HCT116 (cell line): ENCODE results near the gene SCN2A. TPM values are rescaled to one million over a fixed set of nuclear protein-coding genes. Genes with fewer than 3 reads are reported as not detected.

Experiments used
- ATAC-seq: fragments of 200-7000 bp; cut with Tn5 transposase; 2 replicates; pipeline ENCODE4 v1.9.1; 2020; ENCODE audit warnings: mild to moderate bottlenecking, moderate library complexity
- BruUV-seq: library from RNA; stranded (reverse); fragments of 400-500 nt; replicated peaks from 2 replicates; lab custom pipeline; 2021; lab: Mats Ljungman, UMichigan
- CTCF ChIA-PET: fragments of 300-600 bp; sonication (Branson Sonifier 250); formaldehyde crosslinking; loops from one replicate; lab custom pipeline; 2021; ENCODE audit warnings: antibody characterized with exemption; lab: Charles Lee
- POLR2A ChIA-PET: fragments of 300-600, 350-600 bp; sonication (Branson Sonifier 250); formaldehyde crosslinking; loops from one replicate; lab custom pipeline; 2021; ENCODE audit warnings: antibody characterized with exemption; lab: Charles Lee
- RAD21 ChIA-PET, 2 experiments: fragments of 300-600 bp; sonication (Branson Sonifier 250); formaldehyde crosslinking; loops; one replicate each; lab custom pipeline; 2023; ENCODE audit warnings: low total read pairs in 2 of 2; ENCODE audit not compliant: uncharacterized antibody in 2 of 2, unreplicated experiment in 2 of 2, low non-redundant PET in 1 of 2; lab: Charles Lee
- DNase-seq: peaks from one replicate; pipeline ENCODE4 v3.0.0-alpha.2; 2010; ENCODE audit warnings: low read depth, low spot score
- H2AFZ ChIP-seq: fragments of 200-600 bp; shearing (Covaris generic), sonication (generic); 2 replicates; pipeline ENCODE4 v1.6.1; 2017; ENCODE audit warnings: low read depth, mixed run types, mixed read lengths, antibody characterized with exemption, low read length; ENCODE audit not compliant: poor library complexity, severe bottlenecking
- H3K27ac ChIP-seq: 2 replicates; pipeline ENCODE4 v1.5.1; 2012; ENCODE audit warnings: low read depth, low read length
- H3K27me3 ChIP-seq: fragments of 200-600 bp; sonication (generic); 2 replicates; pipeline ENCODE4 v1.6.1; 2016; ENCODE audit warnings: mixed run types, low read length, mixed read lengths; ENCODE audit not compliant: insufficient read depth
- H3K36me3 ChIP-seq, 2 experiments: fragments of 200-500 bp in 1 of 2; fragments of 200-600 bp in 1 of 2; sonication (Bioruptor generic) in 1 of 2; sonication (generic) in 1 of 2; 2 replicates each; pipeline versions ENCODE4 v1.5.1 to v1.6.1; 2014 to 2016; ENCODE audit warnings: low read length in 2 of 2, inconsistent platforms in 1 of 2, mixed read lengths in 1 of 2, mixed run types in 1 of 2; ENCODE audit not compliant: insufficient read depth in 2 of 2, control insufficient read depth in 1 of 2
- H3K4me1 ChIP-seq, 2 experiments: fragments of 200-600 bp in 1 of 2; sonication (generic) in 1 of 2; 2 replicates each; pipeline versions ENCODE4 v1.5.1 to v1.6.1; 2012 to 2017; ENCODE audit warnings: low read length in 2 of 2, inconsistent platforms in 1 of 2, mild to moderate bottlenecking in 1 of 2, mixed read lengths in 1 of 2, mixed run types in 1 of 2, moderate library complexity in 1 of 2; ENCODE audit not compliant: insufficient read depth in 2 of 2, control insufficient read depth in 1 of 2
- H3K4me2 ChIP-seq: fragments of 200-600 bp; sonication (generic); 2 replicates; pipeline ENCODE4 v1.6.1; 2017; ENCODE audit warnings: mixed run types, low read length, mixed read lengths
- H3K4me3 ChIP-seq, 2 experiments: fragments of 200-600 bp in 1 of 2; sonication (generic) in 1 of 2; replicated peaks in 1 of 2; 2 replicates each; pipeline ENCODE4 v1.5.1; 2011 to 2016; ENCODE audit warnings: low read length in 2 of 2, control low read depth in 1 of 2, low read depth in 1 of 2, mild to moderate bottlenecking in 1 of 2, mixed read lengths in 1 of 2, mixed run types in 1 of 2
- H3K79me2 ChIP-seq: fragments of 200-600 bp; sonication (generic); 2 replicates; pipeline ENCODE4 v1.6.1; 2017; ENCODE audit warnings: mild to moderate bottlenecking, mixed run types, low read length, moderate library complexity, mixed read lengths; ENCODE audit not compliant: insufficient read depth
- H3K9ac ChIP-seq: fragments of 200-600 bp; sonication (generic); 2 replicates; pipeline ENCODE4 v1.6.1; 2016; ENCODE audit warnings: low read length, mixed read lengths
- H3K9me2 ChIP-seq: fragments of 200-600 bp; sonication (generic), shearing (Covaris generic); 2 replicates; pipeline ENCODE4 v1.6.1; 2017; ENCODE audit warnings: mixed run types, mild to moderate bottlenecking, moderate library complexity; ENCODE audit not compliant: insufficient read depth
- H3K9me3 ChIP-seq, 2 experiments: fragments of 200-500 bp in 1 of 2; fragments of 200-600 bp in 1 of 2; sonication (Bioruptor generic) in 1 of 2; sonication (generic) in 1 of 2; 2 replicates each; pipeline ENCODE4 v1.6.1; 2014 to 2017; ENCODE audit warnings: low read length in 2 of 2, mixed read lengths in 2 of 2, inconsistent platforms in 1 of 2, low read depth in 1 of 2, mild to moderate bottlenecking in 1 of 2, mixed run types in 1 of 2, moderate library complexity in 1 of 2; ENCODE audit not compliant: control insufficient read depth in 1 of 2, insufficient read depth in 1 of 2
- H4K20me1 ChIP-seq: fragments of 200-600 bp; sonication (generic), shearing (Covaris generic); 2 replicates; pipeline ENCODE4 v1.6.1; 2017; ENCODE audit warnings: mixed run types, mild to moderate bottlenecking, moderate library complexity; ENCODE audit not compliant: insufficient read depth
- CBX3 ChIP-seq: IDR thresholded peaks from 2 replicates; pipeline ENCODE4 v1.6.1; 2012; ENCODE audit warnings: low read depth
- EGR1 ChIP-seq: IDR thresholded peaks from 2 replicates; pipeline ENCODE4 v1.6.1; 2012; ENCODE audit warnings: low read depth
- ELF1 ChIP-seq: IDR thresholded peaks from 2 replicates; pipeline ENCODE4 v1.6.1; 2012; ENCODE audit warnings: low read depth, borderline replicate concordance
- FOSL1 ChIP-seq: IDR thresholded peaks from 2 replicates; pipeline ENCODE4 v1.6.1; 2012; ENCODE audit warnings: low read depth
- MAX ChIP-seq: IDR thresholded peaks from 2 replicates; pipeline ENCODE4 v1.6.1; 2012
- REST ChIP-seq: IDR thresholded peaks from 2 replicates; pipeline ENCODE4 v1.6.1; 2012; ENCODE audit warnings: low read depth
- SP1 ChIP-seq: IDR thresholded peaks from 2 replicates; pipeline ENCODE4 v1.6.1; 2012; ENCODE audit warnings: low read depth
- TCF7L2 ChIP-seq: IDR thresholded peaks from 2 replicates; pipeline ENCODE4 v1.7.0; 2011; ENCODE audit warnings: borderline replicate concordance, inconsistent platforms; ENCODE audit not compliant: insufficient read depth, insufficient read length; ENCODE audit errors: extremely low read depth
- YY1 ChIP-seq: IDR thresholded peaks from 2 replicates; pipeline ENCODE4 v1.6.1; 2011; ENCODE audit warnings: low read length, low read depth, moderate library complexity, mild to moderate bottlenecking; ENCODE audit not compliant: insufficient replicate concordance; ENCODE audit errors: extremely low read depth
- ZBTB33 ChIP-seq: IDR thresholded peaks from 2 replicates; pipeline ENCODE4 v1.6.1; 2011; ENCODE audit warnings: mild to moderate bottlenecking, low read length, moderate library complexity; ENCODE audit not compliant: insufficient replicate concordance; ENCODE audit errors: extremely low read depth
- ZFX ChIP-seq: fragments of 450-650 bp; IDR thresholded peaks from 2 replicates; pipeline ENCODE4 v1.6.1; 2017
- ZNF274 ChIP-seq: fragments of 200-500 bp; sonication (Bioruptor generic); IDR thresholded peaks from 2 replicates; pipeline ENCODE4 v1.6.1; 2014; ENCODE audit warnings: mild to moderate bottlenecking, low read depth, low read length, inconsistent platforms
- intact Hi-C: fragments of 100-400 bp; cut with micrococcal nuclease; formaldehyde crosslinking; loops from 2 replicates; pipeline ENCODE4 v1.10.0; 2022
- total RNA-seq: library from RNA; stranded (reverse); gene quantifications from one replicate; pipeline ENCODE4 v1.2.1, GENCODE V29; 2021; ENCODE audit not compliant: unreplicated experiment

Gene SCN2A
- total RNA-seq, 1 experiment from 2014 or later, result 0.25 TPM

- 0 out of 2 replicates have a peak, but pooled peaks cover 7% of the 10 kb centered on the region for H3K27me3 ChIP-seq
- H3K36me3 ChIP-seq, result no peaks in the 10 kb centered on the region
- no peaks in the 10 kb centered on the region for H4K20me1 ChIP-seq
- no peaks in the 10 kb centered on the region for H3K79me2 ChIP-seq
- H2AFZ ChIP-seq, result no peak overlapping the region
- DNase-seq, result no peak
- H3K4me2 ChIP-seq, result no peak overlapping the region
- no peak for ATAC-seq
- no peak overlapping the region for H3K9ac ChIP-seq
- H3K9me3 ChIP-seq, result no peaks in the 10 kb centered on the region
- intact Hi-C loops, result no loop called here
- no peak for TF ChIP-seq EGR1
- no peak for TF ChIP-seq ZFX
- TF ChIP-seq TCF7L2, result no peak
- no peak for TF ChIP-seq ZNF274
- TF ChIP-seq ZBTB33, result no peak
- TF ChIP-seq FOSL1, result no peak
- no peak for TF ChIP-seq REST
- TF ChIP-seq YY1, result no peak
- no peak for TF ChIP-seq CBX3
- no peak for TF ChIP-seq ELF1
- TF ChIP-seq MAX, result no peak
- TF ChIP-seq SP1, result no peak
- H3K4me3 ChIP-seq, result no peak overlapping the region
- H3K27ac ChIP-seq, result no peak overlapping the region
- POLR2A ChIA-PET, result no interaction called here
- RAD21 ChIA-PET, result no interaction called here
- CTCF ChIA-PET, result interaction anchor here (1.0 kb wide), 1 partner anchor 503 kb away, joined by 3 read pairs; no protein-coding TSS in a partner anchor
- H3K4me1 ChIP-seq, result no peaks in the 10 kb centered on the region
- H3K9me2 ChIP-seq, result no peaks in the 10 kb centered on the region
- BruUV-seq, result no TSS peak
These were observed 132.1 kb downstream of the SCN2A start for GRCh38 chr2:165371356-165371755.
